Stimulated activated naive B cell treated with anti-CD40 and anti-IgM and Interleukin-4, amounts not matched to agents 10 μg/mL and 1 μg/mL and 100 μg/mL, for 72 hours (primary cell): ENCODE data around the gene RAB3B.

Source experiments
- ATAC-seq, 2 donors: fragments of 150-1000 bp; cut with Tn5 transposase; replicated peaks; 2 replicates each; pipeline ENCODE4 v1.10.0; 2021; ENCODE audit warnings: moderate library complexity in 1 of 2
- DNase-seq: peaks from one replicate; pipeline ENCODE4 v3.0.0; 2021
- H3K27ac Mint-ChIP-seq: one replicate; pipeline ENCODE4 v1.8.0; 2022; ENCODE audit warnings: mild to moderate bottlenecking, mixed read lengths
- H3K27me3 Mint-ChIP-seq, 2 donors: one replicate each; pipeline ENCODE4 v1.8.0; 2022; ENCODE audit warnings: mixed read lengths in 2 of 2
- H3K36me3 Mint-ChIP-seq, 2 donors: one replicate each; pipeline ENCODE4 v1.8.0; 2022; ENCODE audit warnings: mixed read lengths in 2 of 2, mild to moderate bottlenecking in 1 of 2
- H3K4me1 Mint-ChIP-seq, 2 donors: one replicate each; pipeline ENCODE4 v1.8.0; 2022; ENCODE audit warnings: mixed read lengths in 2 of 2, mild to moderate bottlenecking in 1 of 2
- H3K4me3 Mint-ChIP-seq, 2 donors: one replicate each; pipeline ENCODE4 v1.8.0; 2022; ENCODE audit warnings: mild to moderate bottlenecking in 2 of 2, mixed read lengths in 2 of 2, moderate library complexity in 1 of 2
- H3K9me3 Mint-ChIP-seq, 2 donors: one replicate each; pipeline ENCODE4 v1.8.0; 2022; ENCODE audit warnings: mixed read lengths in 2 of 2, mild to moderate bottlenecking in 1 of 2

Gene RAB3B

DNA sequence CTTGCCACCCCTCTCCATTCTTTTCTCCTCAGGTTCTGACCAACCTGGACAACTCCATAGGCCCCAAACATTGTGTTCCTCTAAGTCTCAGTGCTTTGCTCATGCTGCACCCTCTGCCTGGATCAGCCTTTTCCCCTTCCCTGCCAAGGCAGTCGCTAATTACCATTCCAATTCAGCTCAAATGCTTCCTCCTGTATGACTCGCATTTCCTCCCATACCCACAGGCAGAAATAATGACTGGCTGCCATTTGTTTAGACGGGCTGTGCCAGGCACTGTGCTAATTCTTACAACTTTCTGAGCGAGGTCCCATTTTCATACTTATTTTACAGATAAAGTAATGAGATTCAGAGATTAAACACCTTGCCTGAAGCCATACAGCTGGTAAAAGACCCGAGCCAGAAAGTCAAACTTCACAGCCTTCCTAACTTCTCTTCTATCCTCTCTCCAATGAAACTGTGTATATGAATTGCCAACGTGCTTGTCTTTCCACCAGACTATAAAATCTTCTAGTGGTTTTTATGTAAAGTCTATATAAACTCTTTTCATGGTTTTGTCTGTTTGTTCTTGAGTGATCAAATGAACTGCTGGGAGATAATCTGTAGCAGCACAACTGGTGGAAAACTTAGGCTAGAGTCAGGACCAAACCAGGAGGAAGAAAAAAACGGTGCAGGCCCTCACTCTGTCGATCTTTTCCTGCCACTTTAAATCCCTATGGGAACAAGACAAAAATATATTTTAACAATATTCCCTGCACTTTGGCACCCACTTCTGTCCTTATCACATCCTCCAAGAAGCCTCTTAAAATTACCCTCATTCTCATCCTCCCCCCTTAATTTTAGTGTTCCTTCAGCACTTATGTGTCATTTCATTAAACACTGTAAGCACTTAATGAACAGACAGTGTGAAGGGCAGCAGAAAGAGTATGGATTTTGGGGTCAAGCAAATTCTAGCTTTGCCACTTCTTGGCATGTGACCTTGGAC, 33.7 kb downstream of the RAB3B start:
- Mint-ChIP-seq H3K4me1 (peaks cover 30 to 43% of the 10 kb centered on the region in 2 donors), H3K27ac (no peak overlapping the region), H3K27me3 (peaks cover 11 to 21% of the 10 kb centered on the region in 2 donors)

DNA sequence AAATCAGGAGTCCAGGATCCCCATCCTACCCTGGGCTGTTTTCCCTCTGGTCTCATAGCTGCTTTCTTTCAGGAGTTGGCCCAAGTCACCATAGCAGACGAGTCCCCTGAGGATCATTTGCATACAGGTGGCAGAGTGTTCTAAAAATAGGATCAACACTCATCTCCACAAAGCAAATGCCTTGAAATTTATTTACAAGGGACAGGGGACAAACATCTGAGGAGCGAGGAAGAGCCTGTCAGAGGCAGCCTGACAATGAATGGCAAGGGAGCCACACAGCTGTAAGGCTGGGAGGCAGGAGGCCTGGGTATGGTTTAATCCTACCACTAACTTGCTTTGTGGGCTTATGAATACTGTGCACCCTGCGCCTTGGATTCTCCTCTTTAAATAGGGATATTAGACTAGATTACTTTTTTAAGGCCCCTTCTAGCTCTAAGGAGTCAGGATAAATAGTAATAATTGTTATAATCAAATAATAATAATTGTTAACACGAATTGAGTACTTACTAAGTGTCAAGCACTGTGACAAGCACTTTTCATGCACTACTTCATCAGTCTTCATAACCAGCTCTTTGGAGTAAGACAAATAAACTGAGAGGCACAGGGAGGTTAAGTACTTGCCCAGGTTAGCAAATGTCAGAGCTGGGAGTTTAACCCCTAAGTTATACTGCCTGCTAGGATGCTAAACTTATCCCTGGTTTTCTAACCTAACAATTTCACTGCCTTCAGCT, 34.5 kb downstream of the RAB3B start:
- H3K4me1 Mint-ChIP-seq = peaks cover 28 to 43% of the 10 kb centered on the region in 2 donors
- H3K27me3 Mint-ChIP-seq = peaks cover 11 to 21% of the 10 kb centered on the region in 2 donors

More for the DNA sequence above, 33.7 kb downstream of the RAB3B start:
- DNase-seq (no peak), ATAC-seq (no peak)
- Mint-ChIP-seq H3K9me3 (no peaks in the 10 kb centered on the region), H3K36me3 (no peaks in the 10 kb centered on the region), H3K4me3 (no peak overlapping the region)

DNA sequence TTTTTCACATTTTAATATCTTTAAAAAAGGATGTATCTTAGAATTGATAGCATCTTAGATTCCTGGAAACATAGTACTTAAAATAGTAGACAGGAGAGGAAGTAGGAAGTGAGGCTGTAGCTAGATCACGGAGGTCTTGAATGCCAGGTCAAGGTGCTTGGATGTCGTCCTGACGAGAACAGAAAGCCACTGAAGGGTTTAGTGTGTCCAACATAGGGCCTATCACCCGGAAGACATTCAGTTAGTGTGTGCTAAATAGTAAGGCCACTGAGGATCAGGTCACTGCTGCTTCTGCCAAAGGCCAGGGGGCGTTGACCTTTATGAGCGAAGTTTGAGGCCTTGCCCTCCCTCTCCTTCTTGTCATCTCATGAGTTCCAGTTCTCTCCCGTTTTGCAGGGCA, 35.7 kb downstream of the RAB3B start:
- DNase-seq (no peak), ATAC-seq (no peak)
- peaks cover 1 to 4% of the 10 kb centered on the region in 2 donors for H3K9me3 Mint-ChIP-seq
- peaks cover 0 to 2% of the 10 kb centered on the region in 2 donors for H3K36me3 Mint-ChIP-seq
- H3K27me3 Mint-ChIP-seq = peaks cover 8 to 16% of the 10 kb centered on the region in 2 donors
- no peak overlapping the region for H3K27ac Mint-ChIP-seq
- no peak overlapping the region for H3K4me3 Mint-ChIP-seq
- H3K4me1 Mint-ChIP-seq = peaks cover 25 to 38% of the 10 kb centered on the region in 2 donors

More for the DNA sequence above, 34.5 kb downstream of the RAB3B start:
- ATAC-seq = no peak
- Mint-ChIP-seq H3K9me3 (no peaks in the 10 kb centered on the region), H3K27ac (peak overlapping the region; percentile 15), H3K4me3 (no peak overlapping the region), H3K36me3 (no peaks in the 10 kb centered on the region)
- DNase-seq = no peak

DNA sequence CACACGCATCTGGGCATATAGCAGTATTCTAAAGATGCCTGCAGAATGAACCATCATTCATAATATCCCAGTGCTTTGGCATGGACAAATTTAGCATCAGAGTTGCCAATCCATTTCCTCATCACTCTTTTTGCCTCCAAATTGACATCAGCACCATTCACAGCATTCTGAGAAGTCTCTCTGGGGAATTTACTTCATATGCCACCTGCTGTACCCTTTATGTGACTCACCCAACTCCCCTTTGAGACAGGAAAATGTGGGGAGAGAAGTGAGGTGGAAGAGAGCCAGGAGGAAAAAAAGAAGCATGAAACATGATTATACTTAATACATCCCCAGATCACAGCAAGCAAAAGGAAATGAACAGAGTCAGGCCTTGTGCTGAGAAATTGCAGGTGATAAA, 37.4 kb downstream of the RAB3B start:
- DNase-seq (peak; percentile 11), ATAC-seq (peak; percentile 85)
- peaks cover 3 to 7% of the 10 kb centered on the region in 2 donors for H3K9me3 Mint-ChIP-seq
- H3K27me3 Mint-ChIP-seq = peaks cover 4 to 5% of the 10 kb centered on the region in 2 donors
- H3K27ac Mint-ChIP-seq = peak overlapping the region; percentile 84
- peaks cover 0 to 2% of the 10 kb centered on the region in 2 donors for H3K36me3 Mint-ChIP-seq
- H3K4me1 Mint-ChIP-seq = peaks cover 23 to 38% of the 10 kb centered on the region in 2 donors
- H3K4me3 Mint-ChIP-seq = peak overlapping the region; percentile 46 to 51

DNA sequence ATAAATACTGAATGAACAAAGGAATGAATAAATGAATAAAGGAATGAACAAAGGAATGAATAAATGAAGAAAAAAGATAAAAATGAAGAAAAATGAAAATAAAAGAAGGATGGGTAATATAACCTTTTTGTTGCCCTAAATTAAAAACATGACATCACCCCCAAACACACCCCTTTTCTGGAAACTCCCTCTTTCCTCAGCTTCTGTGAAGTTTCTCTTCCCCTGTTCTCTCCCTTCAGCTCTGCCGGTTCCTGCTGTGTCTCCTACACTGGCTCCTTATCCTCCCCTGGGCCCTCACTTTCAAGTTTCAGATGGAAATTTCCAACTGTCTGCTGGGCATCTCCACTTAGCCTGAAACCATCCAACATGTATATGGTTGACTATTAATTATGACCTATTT, 37.9 kb downstream of the RAB3B start:
- ATAC-seq (peak; percentile 76 to 85), DNase-seq (no peak)
- peak overlapping the region; percentile 46 to 51 for H3K4me3 Mint-ChIP-seq
- H3K27ac Mint-ChIP-seq = peak overlapping the region; percentile 84
- peaks cover 0 to 2% of the 10 kb centered on the region in 2 donors for H3K36me3 Mint-ChIP-seq
- H3K9me3 Mint-ChIP-seq = peaks cover 3 to 7% of the 10 kb centered on the region in 2 donors
- H3K27me3 Mint-ChIP-seq = peaks cover under 1 to 4% of the 10 kb centered on the region in 2 donors
- H3K4me1 Mint-ChIP-seq = peaks cover 24 to 38% of the 10 kb centered on the region in 2 donors

DNA sequence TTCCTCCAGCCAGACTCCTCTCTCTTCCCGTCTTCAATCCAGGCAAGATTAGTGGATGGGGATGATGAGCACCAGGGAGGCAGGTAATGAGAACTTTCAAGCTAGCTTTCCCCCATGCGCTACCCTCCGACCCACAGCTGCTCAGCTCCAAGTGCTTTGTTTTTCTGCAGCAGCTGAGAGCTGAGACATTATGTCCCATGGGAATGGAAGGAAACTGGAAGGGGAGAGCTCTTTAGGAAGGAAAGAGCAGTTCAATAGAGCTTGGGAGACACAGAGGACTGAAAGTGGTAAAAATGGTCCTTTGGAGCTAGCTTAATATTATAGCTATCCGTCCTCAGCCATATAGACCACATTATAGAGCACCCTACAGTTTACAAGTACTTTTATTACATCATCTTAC, 39.8 kb downstream of the RAB3B start:
- Mint-ChIP-seq H3K4me3 (no peak overlapping the region), H3K27ac (no peak overlapping the region), H3K9me3 (peaks cover 3 to 7% of the 10 kb centered on the region in 2 donors), H3K4me1 (peaks cover 21 to 30% of the 10 kb centered on the region in 2 donors), H3K27me3 (peaks cover 0 to 4% of the 10 kb centered on the region in 2 donors), H3K36me3 (peaks cover 0 to 2% of the 10 kb centered on the region in 2 donors)
- ATAC-seq = no peak
- DNase-seq = no peak

DNA sequence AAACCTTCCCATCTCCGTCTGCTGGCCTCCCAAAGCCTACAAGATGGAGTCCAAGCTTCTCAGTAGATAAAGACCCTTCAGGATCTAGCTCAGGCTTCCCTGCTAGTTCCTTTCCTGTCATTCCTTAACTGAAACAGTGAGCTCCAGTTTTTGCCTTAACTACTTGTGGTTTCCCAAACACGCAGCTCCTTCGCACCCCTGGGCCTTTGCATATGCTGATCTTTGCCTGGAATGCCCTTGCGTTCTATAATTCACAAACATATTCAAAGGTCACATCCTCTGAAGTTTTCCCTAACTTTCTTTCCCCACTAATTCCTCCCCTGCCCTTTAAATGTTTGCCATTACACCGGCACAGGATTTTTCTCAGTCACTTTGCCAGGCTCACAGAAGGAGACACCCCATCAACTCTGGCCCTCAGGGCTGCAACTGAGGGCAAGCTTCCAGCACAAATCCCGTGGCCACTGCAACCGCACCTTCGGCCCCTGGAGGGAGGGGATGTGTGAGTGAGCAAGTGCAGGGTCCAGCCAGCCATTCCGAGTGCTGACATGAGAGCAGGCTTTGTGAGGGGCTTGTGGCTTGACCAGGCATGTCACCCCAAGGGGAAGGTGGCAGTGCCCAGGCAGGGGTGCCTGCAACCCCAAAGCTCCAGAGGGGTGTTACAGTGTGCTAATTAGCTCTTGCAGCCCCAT, 41.3 kb downstream of the RAB3B start:
- no peak for ATAC-seq

DNA sequence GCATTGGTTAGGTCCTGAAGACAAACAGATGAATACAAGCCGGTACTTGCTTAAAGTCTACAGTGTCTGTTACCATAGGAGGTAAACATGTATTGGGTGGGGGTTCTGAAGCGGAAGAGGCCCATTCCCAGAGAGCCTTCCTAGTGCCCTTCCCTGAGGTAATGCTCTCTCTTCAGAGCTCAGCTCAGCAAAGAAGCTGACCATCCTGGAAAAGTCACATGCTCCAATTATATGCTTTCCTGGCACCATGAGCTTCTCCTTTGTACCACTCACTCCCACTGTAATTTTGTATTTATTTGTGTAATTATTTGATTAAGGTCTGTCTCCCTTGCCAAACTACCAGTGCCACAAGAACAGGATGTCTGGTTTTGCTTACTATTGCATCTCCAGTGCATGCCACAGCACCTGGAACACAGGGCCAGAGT, 42.0 kb downstream of the RAB3B start:
- DNase-seq (no peak), ATAC-seq (no peak)
- peaks cover 3 to 7% of the 10 kb centered on the region in 2 donors for H3K9me3 Mint-ChIP-seq
- H3K4me1 Mint-ChIP-seq = peaks cover 15 to 17% of the 10 kb centered on the region in 2 donors
- H3K4me3 Mint-ChIP-seq = no peak overlapping the region
- H3K27ac Mint-ChIP-seq = no peak overlapping the region
- H3K36me3 Mint-ChIP-seq = peaks cover 0 to 2% of the 10 kb centered on the region in 2 donors
- peaks cover 0 to 4% of the 10 kb centered on the region in 2 donors for H3K27me3 Mint-ChIP-seq

More for the DNA sequence above, 41.3 kb downstream of the RAB3B start:
- Mint-ChIP-seq H3K36me3 (peaks cover 0 to 2% of the 10 kb centered on the region in 2 donors), H3K9me3 (peaks cover 3 to 7% of the 10 kb centered on the region in 2 donors), H3K27ac (no peak overlapping the region), H3K4me1 (peaks cover 15 to 21% of the 10 kb centered on the region in 2 donors), H3K4me3 (no peak overlapping the region), H3K27me3 (peaks cover 0 to 4% of the 10 kb centered on the region in 2 donors)
- no peak for DNase-seq

DNA sequence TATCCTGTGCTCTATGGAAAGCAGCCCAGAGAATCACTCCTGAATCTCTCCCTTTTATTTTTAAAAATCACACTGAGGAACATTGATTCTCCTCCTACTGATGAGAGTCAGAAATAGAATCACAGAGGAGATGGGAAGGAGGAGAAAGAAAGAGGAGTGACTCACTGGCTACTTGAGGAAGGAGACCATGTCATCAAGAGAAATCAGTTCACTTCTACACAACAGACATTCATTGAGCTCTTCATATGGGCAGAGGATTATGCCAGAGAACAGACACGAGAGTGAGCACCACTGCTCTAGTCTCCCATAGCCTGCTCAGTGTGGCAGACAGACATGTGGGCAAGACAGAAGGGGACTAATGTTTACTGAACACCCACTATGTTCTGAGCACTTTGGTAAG, 44.2 kb downstream of the RAB3B start:
- ATAC-seq = no peak
- no peak for DNase-seq
- peaks cover 5 to 6% of the 10 kb centered on the region in 2 donors for H3K36me3 Mint-ChIP-seq
- peaks cover 9 to 16% of the 10 kb centered on the region in 2 donors for H3K9me3 Mint-ChIP-seq
- no peak overlapping the region for H3K4me3 Mint-ChIP-seq
- no peak overlapping the region for H3K27ac Mint-ChIP-seq
- peaks cover 0 to 4% of the 10 kb centered on the region in 2 donors for H3K4me1 Mint-ChIP-seq
- H3K27me3 Mint-ChIP-seq = peaks cover 0 to 4% of the 10 kb centered on the region in 2 donors

DNA sequence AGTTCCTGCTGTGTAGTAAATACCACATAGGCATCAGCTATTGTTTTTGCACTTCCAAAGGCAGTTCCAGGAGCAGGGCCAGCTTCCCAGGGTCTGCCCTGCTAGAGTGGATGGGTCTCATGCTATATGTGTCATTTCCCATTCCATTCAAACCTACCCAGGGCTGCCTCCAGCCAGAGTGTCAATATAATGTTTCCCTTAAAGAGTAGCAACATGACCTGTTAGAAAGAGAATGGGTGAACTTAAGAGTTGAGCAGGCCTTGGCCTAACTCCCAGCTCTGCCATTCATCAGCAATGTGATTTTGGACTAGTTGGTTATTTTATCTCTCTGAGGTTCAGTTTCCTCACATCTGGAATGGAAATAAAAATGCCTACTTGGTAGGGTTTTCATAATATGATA, 44.9 kb downstream of the RAB3B start:
- Mint-ChIP-seq H3K27me3 (peaks cover 0 to 4% of the 10 kb centered on the region in 2 donors), H3K27ac (no peak overlapping the region)

DNA sequence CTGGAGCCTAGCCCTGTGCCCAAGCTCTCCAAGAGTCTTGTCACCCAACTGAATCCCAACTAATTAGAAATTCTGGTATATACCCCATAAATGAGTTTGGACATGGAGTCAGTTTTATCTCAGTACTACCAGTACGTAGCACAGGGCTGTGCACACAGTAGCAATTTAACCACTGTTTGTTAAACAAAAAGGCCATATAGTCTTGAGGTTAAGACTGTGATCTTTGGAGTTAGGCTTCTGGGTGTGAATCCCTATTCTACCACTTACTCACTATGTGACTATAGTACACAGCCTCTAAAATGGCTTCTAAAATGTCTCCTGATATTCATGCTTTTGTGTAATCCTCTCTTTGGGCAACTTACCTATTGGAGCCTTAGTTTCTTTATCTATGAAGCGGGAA, 48.2 kb downstream of the RAB3B start:
- Mint-ChIP-seq H3K27me3 (no peaks in the 10 kb centered on the region), H3K9me3 (peaks cover 14 to 18% of the 10 kb centered on the region in 2 donors), H3K4me3 (no peak overlapping the region), H3K36me3 (peaks cover 6 to 12% of the 10 kb centered on the region in 2 donors), H3K4me1 (no peaks in the 10 kb centered on the region), H3K27ac (no peak overlapping the region)
- ATAC-seq (no peak), DNase-seq (no peak)

More for the DNA sequence above, 44.9 kb downstream of the RAB3B start:
- H3K9me3 Mint-ChIP-seq = peaks cover 14 to 21% of the 10 kb centered on the region in 2 donors
- DNase-seq (no peak), ATAC-seq (no peak)
- H3K4me1 Mint-ChIP-seq = peaks cover 0 to 4% of the 10 kb centered on the region in 2 donors
- H3K4me3 Mint-ChIP-seq = no peak overlapping the region
- H3K36me3 Mint-ChIP-seq = peaks cover 5 to 10% of the 10 kb centered on the region in 2 donors

DNA sequence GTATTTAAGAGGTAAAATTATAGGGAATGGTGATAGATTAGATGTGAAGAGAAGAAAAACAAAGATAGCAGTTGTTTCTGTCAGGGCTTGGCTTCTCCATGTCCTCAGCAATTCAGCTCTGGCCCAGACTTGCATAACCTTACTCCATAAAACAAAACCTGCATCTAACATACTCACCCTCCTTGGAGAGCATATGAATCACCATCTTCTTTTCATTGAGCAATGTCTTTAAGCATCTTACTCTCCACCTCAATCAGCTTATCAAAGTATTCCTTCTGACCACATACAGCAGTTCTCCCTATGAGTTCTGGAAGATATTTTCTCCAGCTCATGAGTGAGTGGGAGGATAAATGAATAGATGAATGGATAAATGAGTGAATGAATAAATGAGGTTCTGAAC, 49.0 kb downstream of the RAB3B start:
- peaks cover 0 to 2% of the 10 kb centered on the region in 2 donors for H3K27me3 Mint-ChIP-seq
- peaks cover 6 to 12% of the 10 kb centered on the region in 2 donors for H3K36me3 Mint-ChIP-seq
- no peaks in the 10 kb centered on the region for H3K4me1 Mint-ChIP-seq
- H3K4me3 Mint-ChIP-seq = no peak overlapping the region
- DNase-seq (no peak), ATAC-seq (no peak)
- H3K27ac Mint-ChIP-seq = no peak overlapping the region
- H3K9me3 Mint-ChIP-seq = peaks cover 14 to 18% of the 10 kb centered on the region in 2 donors

DNA sequence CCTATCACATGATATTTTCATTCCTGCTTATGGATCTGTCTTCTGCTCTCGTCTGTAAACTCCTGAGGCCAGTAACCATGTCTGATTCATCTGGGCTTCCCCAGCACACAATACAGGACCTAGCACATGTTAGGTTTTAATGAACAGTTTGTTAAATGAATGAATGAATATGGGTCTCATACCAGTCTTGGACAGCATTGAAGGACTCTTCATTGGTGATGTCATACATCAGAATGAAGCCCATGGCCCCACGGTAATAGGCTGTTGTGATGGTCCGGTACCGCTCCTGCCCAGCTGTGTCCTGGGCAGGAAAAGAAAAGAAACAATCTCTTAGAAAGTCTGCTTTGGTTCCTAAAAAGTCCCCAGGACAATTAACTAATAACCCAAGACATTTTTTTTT, 53.4 kb downstream of the RAB3B start:
- no peak for DNase-seq
- H3K9me3 Mint-ChIP-seq = peaks cover 11 to 16% of the 10 kb centered on the region in 2 donors
- ATAC-seq = no peak
- H3K27me3 Mint-ChIP-seq = peaks cover 10 to 14% of the 10 kb centered on the region in 2 donors
- no peak overlapping the region for H3K4me3 Mint-ChIP-seq
- H3K36me3 Mint-ChIP-seq = peaks cover 4 to 11% of the 10 kb centered on the region in 2 donors
- H3K4me1 Mint-ChIP-seq = no peaks in the 10 kb centered on the region
- no peak overlapping the region for H3K27ac Mint-ChIP-seq
